HCT116 (cell line): Measurements from ENCODE around the gene SGIP1. TPM values are rescaled to one million over a fixed set of nuclear protein-coding genes. Genes with fewer than 3 reads are reported as not detected.

Experiments used
- ATAC-seq: fragments of 200-7000 bp; cut with Tn5 transposase; 2 replicates; pipeline ENCODE4 v1.9.1; 2020; ENCODE audit warnings: mild to moderate bottlenecking, moderate library complexity
- BruUV-seq: library from RNA; stranded (reverse); fragments of 400-500 nt; replicated peaks from 2 replicates; lab custom pipeline; 2021; lab: Mats Ljungman, UMichigan
- CTCF ChIA-PET: fragments of 300-600 bp; sonication (Branson Sonifier 250); formaldehyde crosslinking; loops from one replicate; lab custom pipeline; 2021; ENCODE audit warnings: antibody characterized with exemption; lab: Charles Lee
- POLR2A ChIA-PET: fragments of 300-600, 350-600 bp; sonication (Branson Sonifier 250); formaldehyde crosslinking; loops from one replicate; lab custom pipeline; 2021; ENCODE audit warnings: antibody characterized with exemption; lab: Charles Lee
- RAD21 ChIA-PET, 2 experiments: fragments of 300-600 bp; sonication (Branson Sonifier 250); formaldehyde crosslinking; loops; one replicate each; lab custom pipeline; 2023; ENCODE audit warnings: low total read pairs in 2 of 2; ENCODE audit not compliant: uncharacterized antibody in 2 of 2, unreplicated experiment in 2 of 2, low non-redundant PET in 1 of 2; lab: Charles Lee
- DNase-seq: peaks from one replicate; pipeline ENCODE4 v3.0.0-alpha.2; 2010; ENCODE audit warnings: low read depth, low spot score
- H2AFZ ChIP-seq: fragments of 200-600 bp; shearing (Covaris generic), sonication (generic); 2 replicates; pipeline ENCODE4 v1.6.1; 2017; ENCODE audit warnings: low read depth, mixed run types, mixed read lengths, antibody characterized with exemption, low read length; ENCODE audit not compliant: poor library complexity, severe bottlenecking
- H3K27ac ChIP-seq: 2 replicates; pipeline ENCODE4 v1.5.1; 2012; ENCODE audit warnings: low read depth, low read length
- H3K27me3 ChIP-seq: fragments of 200-600 bp; sonication (generic); 2 replicates; pipeline ENCODE4 v1.6.1; 2016; ENCODE audit warnings: mixed run types, low read length, mixed read lengths; ENCODE audit not compliant: insufficient read depth
- H3K36me3 ChIP-seq, 2 experiments: fragments of 200-500 bp in 1 of 2; fragments of 200-600 bp in 1 of 2; sonication (Bioruptor generic) in 1 of 2; sonication (generic) in 1 of 2; 2 replicates each; pipeline versions ENCODE4 v1.5.1 to v1.6.1; 2014 to 2016; ENCODE audit warnings: low read length in 2 of 2, inconsistent platforms in 1 of 2, mixed read lengths in 1 of 2, mixed run types in 1 of 2; ENCODE audit not compliant: insufficient read depth in 2 of 2, control insufficient read depth in 1 of 2
- H3K4me1 ChIP-seq, 2 experiments: fragments of 200-600 bp in 1 of 2; sonication (generic) in 1 of 2; 2 replicates each; pipeline versions ENCODE4 v1.5.1 to v1.6.1; 2012 to 2017; ENCODE audit warnings: low read length in 2 of 2, inconsistent platforms in 1 of 2, mild to moderate bottlenecking in 1 of 2, mixed read lengths in 1 of 2, mixed run types in 1 of 2, moderate library complexity in 1 of 2; ENCODE audit not compliant: insufficient read depth in 2 of 2, control insufficient read depth in 1 of 2
- H3K4me2 ChIP-seq: fragments of 200-600 bp; sonication (generic); 2 replicates; pipeline ENCODE4 v1.6.1; 2017; ENCODE audit warnings: mixed run types, low read length, mixed read lengths
- H3K4me3 ChIP-seq, 2 experiments: fragments of 200-600 bp in 1 of 2; sonication (generic) in 1 of 2; replicated peaks in 1 of 2; 2 replicates each; pipeline ENCODE4 v1.5.1; 2011 to 2016; ENCODE audit warnings: low read length in 2 of 2, control low read depth in 1 of 2, low read depth in 1 of 2, mild to moderate bottlenecking in 1 of 2, mixed read lengths in 1 of 2, mixed run types in 1 of 2
- H3K79me2 ChIP-seq: fragments of 200-600 bp; sonication (generic); 2 replicates; pipeline ENCODE4 v1.6.1; 2017; ENCODE audit warnings: mild to moderate bottlenecking, mixed run types, low read length, moderate library complexity, mixed read lengths; ENCODE audit not compliant: insufficient read depth
- H3K9ac ChIP-seq: fragments of 200-600 bp; sonication (generic); 2 replicates; pipeline ENCODE4 v1.6.1; 2016; ENCODE audit warnings: low read length, mixed read lengths
- H3K9me2 ChIP-seq: fragments of 200-600 bp; sonication (generic), shearing (Covaris generic); 2 replicates; pipeline ENCODE4 v1.6.1; 2017; ENCODE audit warnings: mixed run types, mild to moderate bottlenecking, moderate library complexity; ENCODE audit not compliant: insufficient read depth
- H3K9me3 ChIP-seq, 2 experiments: fragments of 200-500 bp in 1 of 2; fragments of 200-600 bp in 1 of 2; sonication (Bioruptor generic) in 1 of 2; sonication (generic) in 1 of 2; 2 replicates each; pipeline ENCODE4 v1.6.1; 2014 to 2017; ENCODE audit warnings: low read length in 2 of 2, mixed read lengths in 2 of 2, inconsistent platforms in 1 of 2, low read depth in 1 of 2, mild to moderate bottlenecking in 1 of 2, mixed run types in 1 of 2, moderate library complexity in 1 of 2; ENCODE audit not compliant: control insufficient read depth in 1 of 2, insufficient read depth in 1 of 2
- H4K20me1 ChIP-seq: fragments of 200-600 bp; sonication (generic), shearing (Covaris generic); 2 replicates; pipeline ENCODE4 v1.6.1; 2017; ENCODE audit warnings: mixed run types, mild to moderate bottlenecking, moderate library complexity; ENCODE audit not compliant: insufficient read depth
- ATF3 ChIP-seq: IDR thresholded peaks from 2 replicates; pipeline ENCODE4 v1.6.1; 2012
- ELF1 ChIP-seq: IDR thresholded peaks from 2 replicates; pipeline ENCODE4 v1.6.1; 2012; ENCODE audit warnings: low read depth, borderline replicate concordance
- TCF7L2 ChIP-seq: IDR thresholded peaks from 2 replicates; pipeline ENCODE4 v1.7.0; 2011; ENCODE audit warnings: borderline replicate concordance, inconsistent platforms; ENCODE audit not compliant: insufficient read depth, insufficient read length; ENCODE audit errors: extremely low read depth
- intact Hi-C: fragments of 100-400 bp; cut with micrococcal nuclease; formaldehyde crosslinking; loops from 2 replicates; pipeline ENCODE4 v1.10.0; 2022
- total RNA-seq: library from RNA; stranded (reverse); gene quantifications from one replicate; pipeline ENCODE4 v1.2.1, GENCODE V29; 2021; ENCODE audit not compliant: unreplicated experiment

Gene SGIP1
- total RNA-seq, 1 experiment from 2014 or later, result 0.15 TPM

GRCh38 chr1:66687358-66687757 lies 153.4 kb downstream of the SGIP1 start:
- Histone ChIP-seq H3K27ac (no peak overlapping the region), H3K9me2 (no peaks in the 10 kb centered on the region), H3K9me3 (no peaks in the 10 kb centered on the region), H4K20me1 (no peaks in the 10 kb centered on the region), H3K4me2 (no peak overlapping the region), H2AFZ (no peak overlapping the region), H3K27me3 (no peaks in the 10 kb centered on the region), H3K4me1 (no peaks in the 10 kb centered on the region), H3K36me3 (no peaks in the 10 kb centered on the region), H3K4me3 (no peak overlapping the region), H3K9ac (no peak overlapping the region), H3K79me2 (no peaks in the 10 kb centered on the region)
- intact Hi-C loops, result no loop called here
- TF ChIP-seq ELF1, result no peak
- no peak for TF ChIP-seq TCF7L2
- DNase-seq (no peak), ATAC-seq (no peak)
- ChIA-PET POLR2A (no interaction called here), CTCF (no interaction called here), RAD21 (no interaction called here)
- no TSS peak for BruUV-seq

- H3K4me3 ChIP-seq, result no peak overlapping the region
- no peak overlapping the region for H3K9ac ChIP-seq
- intact Hi-C loops, result no loop called here
- H2AFZ ChIP-seq, result no peak overlapping the region
- no peak overlapping the region for H3K27ac ChIP-seq
- ChIA-PET CTCF (no interaction called here), RAD21 (no interaction called here), POLR2A (no interaction called here)
- ATAC-seq (no peak), DNase-seq (no peak)
- no TSS peak for BruUV-seq
- H3K36me3 ChIP-seq, result no peaks in the 10 kb centered on the region
- no peaks in the 10 kb centered on the region for H3K4me1 ChIP-seq
- no peaks in the 10 kb centered on the region for H3K9me2 ChIP-seq
- no peaks in the 10 kb centered on the region for H4K20me1 ChIP-seq
- no peaks in the 10 kb centered on the region for H3K27me3 ChIP-seq
- H3K9me3 ChIP-seq, result no peaks in the 10 kb centered on the region
- H3K4me2 ChIP-seq, result no peak overlapping the region
- TF ChIP-seq ATF3, result no peak
- H3K79me2 ChIP-seq, result no peaks in the 10 kb centered on the region
Observed at GRCh38 chr1:66690666-66691381, 156.9 kb downstream of the SGIP1 start.
